Glomerular endothelial cell (primary cell): Measurements from ENCODE around the gene NUP107. TPM values are rescaled to one million over a fixed set of nuclear protein-coding genes. Genes with fewer than 3 reads are reported as not detected.

Source experiments
- DNase-seq: peaks from one replicate; pipeline ENCODE4 v3.0.0-alpha.2; 2011; ENCODE audit warnings: low read depth, low spot score; ENCODE audit errors: extremely low read depth
- total RNA-seq: library from RNA; depleted of rRNA; stranded (reverse); fragments of >200 nt; gene quantifications from 2 replicates; pipeline ENCODE4 v1.2.3, GENCODE V29; 2015

Gene NUP107
- total RNA-seq, 1 donor from 2014 or later = 24.4 TPM

DNA sequence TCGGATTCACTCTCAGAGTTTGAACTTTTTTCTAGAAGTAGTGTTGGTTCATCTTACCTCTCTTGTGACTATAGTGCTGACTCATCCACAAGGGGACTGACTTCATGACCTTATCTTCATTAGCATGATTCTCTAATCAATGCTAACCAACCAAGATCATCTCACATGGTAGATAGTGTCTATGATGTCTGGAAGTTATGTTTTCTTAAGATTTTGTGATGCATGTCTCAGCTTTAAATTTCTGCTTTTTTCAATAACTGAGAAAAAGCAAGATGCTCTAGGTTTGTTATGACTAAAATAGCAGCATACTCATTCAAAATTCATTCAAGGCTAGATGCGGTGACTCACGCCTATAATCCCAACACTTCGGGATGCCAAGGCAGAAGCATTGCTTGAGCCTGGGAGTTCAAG lies 46.9 kb downstream of the NUP107 start:
- DNase-seq = no peak

DNA sequence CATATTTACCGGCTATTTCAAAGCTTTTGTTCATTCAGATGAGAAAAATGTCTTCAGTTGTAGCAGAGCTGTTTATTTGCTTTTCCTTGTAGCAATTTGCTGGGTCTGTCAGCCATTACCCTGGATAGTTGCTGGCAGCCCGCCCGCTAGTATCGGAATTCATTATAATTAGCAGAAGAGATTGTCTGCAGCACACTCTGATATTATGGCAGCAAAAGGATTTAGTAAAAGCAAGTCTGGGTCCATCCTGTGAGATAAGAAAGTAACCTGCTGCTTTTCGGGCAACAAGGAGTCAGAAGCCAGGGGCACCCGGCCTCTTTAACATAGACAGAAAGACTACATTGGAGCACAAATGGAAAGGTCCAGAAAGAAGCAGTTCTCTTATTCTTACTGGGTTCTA lies 53.1 kb downstream of the NUP107 start:
- no peak for DNase-seq

DNA sequence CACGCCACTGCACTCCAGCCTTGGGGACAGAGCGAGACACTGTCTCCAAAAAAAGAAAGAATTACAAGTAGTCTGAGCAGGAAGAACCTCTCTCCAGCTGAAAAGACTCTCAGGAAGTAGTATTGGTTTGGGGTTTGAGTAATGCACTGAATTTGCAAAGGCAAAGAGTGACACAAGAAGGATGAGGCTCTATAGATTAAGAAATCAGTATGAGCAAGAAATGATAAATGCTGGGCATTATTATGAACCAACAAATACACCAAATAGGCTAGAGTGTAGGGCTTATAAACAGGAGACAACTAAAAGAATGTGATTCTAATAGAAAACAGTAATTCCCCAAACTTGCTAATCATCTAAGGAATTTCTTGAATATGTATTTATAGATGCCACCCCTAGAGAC lies 56.6 kb downstream of the NUP107 start:
- no peak for DNase-seq

DNA sequence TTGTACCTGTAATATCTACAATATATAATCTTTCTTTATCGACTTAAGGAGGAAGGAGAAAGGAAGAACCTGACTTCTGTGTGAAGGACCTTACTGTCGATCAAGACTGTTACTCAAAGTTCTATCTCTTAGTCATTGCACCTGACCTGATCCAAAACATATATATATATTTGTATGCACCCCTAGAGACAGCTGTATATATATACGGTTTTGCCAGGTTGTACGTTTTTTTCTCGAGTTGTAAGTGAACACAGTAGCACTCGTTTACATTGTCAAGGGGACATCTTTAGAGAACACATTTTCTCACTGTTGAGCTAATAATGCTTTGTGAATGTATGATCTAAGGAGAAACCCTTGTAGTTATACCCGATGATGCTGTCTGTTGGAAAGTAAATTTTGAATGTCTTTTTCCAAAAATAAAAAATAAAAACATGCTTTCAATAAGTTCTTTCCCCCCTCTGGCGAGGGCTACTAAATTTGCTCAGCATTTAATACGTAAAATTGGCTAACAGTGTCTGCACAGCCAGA lies 58.7 kb downstream of the NUP107 start:
- DNase-seq = no peak

- DNase-seq = no peak
These were observed 59.3 kb downstream of the NUP107 start, which contains the start of gene SLC35E3 for GRCh38 chr12:68745904-68746571. SLC35E3 (plus strand) TSS chr12:68746176; CDS start chr12:68746378, 202 bp downstream.

DNA sequence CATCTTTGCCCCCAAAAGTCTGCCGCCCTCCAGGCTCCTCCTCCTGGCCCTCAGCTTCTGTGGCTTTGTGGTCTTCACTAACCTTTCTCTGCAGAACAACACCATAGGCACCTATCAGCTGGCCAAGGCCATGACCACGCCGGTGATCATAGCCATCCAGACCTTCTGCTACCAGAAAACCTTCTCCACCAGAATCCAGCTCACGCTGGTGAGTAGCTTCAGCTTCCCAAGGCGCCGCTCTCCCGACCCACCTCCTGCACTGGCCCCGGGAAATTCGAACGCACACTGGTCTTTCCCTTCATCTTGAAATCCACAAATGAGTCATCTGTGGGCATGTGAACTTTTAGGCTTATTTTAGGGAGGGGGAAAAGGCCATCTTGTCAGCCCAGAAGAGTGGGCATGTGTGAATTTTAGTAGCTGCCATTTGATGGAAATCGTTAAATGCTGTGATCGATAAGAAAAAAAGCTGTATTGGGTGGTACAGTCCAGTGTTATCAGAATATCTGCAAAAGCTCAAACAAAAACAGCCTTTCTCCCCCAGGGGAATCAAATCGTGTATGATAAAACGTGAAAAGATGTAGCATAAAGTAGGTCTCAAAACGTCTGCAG lies 59.9 kb downstream of the NUP107 start:
- DNase-seq = no peak

DNA sequence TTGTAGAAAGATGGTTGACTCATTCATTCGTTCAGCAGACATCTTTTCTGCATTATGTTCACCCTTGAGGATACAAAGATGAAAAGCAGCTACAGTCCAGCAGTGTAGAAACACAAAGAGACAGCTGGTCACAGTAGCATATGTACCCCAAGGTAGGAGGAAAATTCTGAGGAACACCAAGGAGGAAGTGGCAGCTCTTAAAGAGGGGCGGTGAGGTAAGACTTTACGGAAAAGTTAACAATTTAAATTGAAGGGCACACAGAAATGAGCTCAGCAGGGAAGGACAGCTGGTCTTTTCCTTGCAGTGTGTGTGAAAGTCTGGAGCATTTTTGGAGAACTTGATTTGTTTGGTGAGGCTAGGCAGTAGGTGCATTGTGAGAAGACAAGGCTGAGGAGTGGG lies 62.7 kb downstream of the NUP107 start:
- no peak for DNase-seq

- no peak for DNase-seq
These were observed 63.1 kb downstream of the NUP107 start for GRCh38 chr12:68749861-68750260.

- no peak for DNase-seq
These were observed 63.7 kb downstream of the NUP107 start for GRCh38 chr12:68750506-68750905.

DNA sequence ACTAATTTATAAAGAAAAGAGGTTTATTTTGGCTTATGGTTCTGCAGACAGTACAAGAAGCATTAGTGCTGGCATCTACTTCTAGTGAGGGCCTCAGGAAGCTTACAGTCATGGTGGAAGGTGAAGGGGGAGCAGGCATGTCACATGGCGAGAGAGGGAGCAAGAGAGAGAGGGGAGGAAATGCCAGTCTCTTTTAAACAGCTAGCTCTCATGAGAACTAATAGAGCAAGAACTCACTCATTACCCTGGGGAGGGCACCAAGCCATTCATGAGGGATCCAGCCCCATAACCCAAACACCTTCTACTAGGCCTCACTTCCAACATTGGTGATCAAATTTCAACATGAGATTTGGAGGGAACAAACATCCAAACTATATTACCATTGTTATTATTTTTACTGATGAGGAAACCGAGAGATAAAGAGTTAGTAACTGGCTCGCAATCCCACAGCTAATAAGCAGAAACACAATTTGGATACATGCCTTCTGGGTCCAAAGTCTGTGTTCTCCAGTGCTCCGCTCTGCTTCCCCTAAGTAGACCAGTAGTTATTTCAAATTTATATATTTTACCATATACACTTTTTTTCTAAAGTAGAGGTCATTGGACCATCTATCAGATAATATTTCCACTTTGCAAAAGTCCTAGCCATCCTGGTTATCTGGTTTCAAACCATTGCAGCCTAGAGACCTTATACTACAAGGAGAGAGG lies 68.9 kb downstream of the NUP107 start:
- no peak for DNase-seq

DNA sequence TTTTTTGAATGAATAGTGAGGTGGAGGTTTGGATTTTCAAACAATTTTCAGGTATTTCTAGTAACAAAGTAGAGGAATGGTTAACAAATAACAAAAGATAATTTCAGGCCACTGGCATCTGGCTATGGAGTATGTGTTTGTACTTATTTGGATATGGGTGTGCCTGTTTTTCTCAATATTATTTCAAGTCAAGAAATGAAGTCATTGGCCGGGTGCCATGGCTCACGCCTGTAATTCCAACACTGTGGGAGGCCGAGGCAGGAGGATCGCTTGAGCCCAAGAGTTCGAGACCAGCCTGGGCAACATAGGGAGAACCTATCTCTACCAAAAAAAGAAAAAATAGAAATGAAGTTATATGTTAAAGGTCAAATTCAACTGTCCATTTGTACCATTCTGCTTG lies 73.1 kb downstream of the NUP107 start:
- no peak for DNase-seq

DNA sequence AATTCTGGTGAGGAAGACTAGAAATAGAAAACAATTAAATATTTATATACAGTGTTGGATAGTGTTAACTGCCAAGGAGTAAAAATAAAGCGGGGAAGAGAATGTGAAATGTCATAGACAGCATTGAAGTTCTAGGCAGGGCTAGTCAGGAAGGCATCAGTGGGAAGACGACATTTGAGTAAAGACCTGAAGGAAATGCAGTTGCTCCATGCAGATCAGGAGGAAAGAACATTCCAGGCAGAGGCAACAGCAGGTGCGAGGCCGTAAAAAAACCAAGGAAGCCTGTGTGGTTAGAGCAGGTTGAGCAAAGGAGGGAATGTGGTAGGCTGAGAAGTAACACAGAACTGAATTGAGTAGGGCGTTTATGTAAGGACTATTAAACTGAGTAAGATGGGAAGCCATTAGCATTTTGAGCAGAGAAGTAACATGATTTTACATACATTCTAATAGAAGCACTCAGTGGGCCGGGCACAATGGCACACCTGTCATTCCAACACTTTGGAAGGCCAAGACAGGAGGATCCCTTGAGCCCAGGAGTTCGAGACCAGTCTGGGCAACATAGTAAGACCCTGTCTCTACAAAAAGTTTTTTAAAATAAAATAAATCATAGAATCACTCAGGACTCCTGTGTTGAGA lies 74.1 kb downstream of the NUP107 start:
- DNase-seq = no peak

GRCh38 chr12:68761442-68761812 lies 74.6 kb downstream of the NUP107 start:
- DNase-seq = no peak

- no peak for DNase-seq
These were observed 75.3 kb downstream of the NUP107 start for GRCh38 chr12:68761901-68762630.

- DNase-seq = no peak
These were observed 75.9 kb downstream of the NUP107 start for GRCh38 chr12:68762691-68763090.

DNA sequence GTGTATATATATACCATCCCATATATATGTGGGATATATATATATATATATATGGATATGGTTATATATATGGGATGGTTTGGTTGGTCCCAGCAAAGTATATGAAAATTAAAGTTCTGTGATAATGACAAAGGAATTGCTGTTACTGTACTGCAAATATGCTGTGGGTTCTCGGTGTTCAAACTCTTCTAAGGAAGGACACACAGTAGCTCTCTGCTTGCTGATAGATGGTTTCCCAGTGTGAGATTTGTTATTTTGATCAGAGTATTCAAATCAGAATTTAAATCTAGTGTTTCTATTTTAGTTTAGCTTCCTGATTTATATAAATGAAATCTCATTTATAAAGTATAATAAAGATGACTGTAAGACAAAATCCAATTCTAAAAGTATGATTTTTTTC lies 78.9 kb downstream of the NUP107 start:
- no peak for DNase-seq

DNA sequence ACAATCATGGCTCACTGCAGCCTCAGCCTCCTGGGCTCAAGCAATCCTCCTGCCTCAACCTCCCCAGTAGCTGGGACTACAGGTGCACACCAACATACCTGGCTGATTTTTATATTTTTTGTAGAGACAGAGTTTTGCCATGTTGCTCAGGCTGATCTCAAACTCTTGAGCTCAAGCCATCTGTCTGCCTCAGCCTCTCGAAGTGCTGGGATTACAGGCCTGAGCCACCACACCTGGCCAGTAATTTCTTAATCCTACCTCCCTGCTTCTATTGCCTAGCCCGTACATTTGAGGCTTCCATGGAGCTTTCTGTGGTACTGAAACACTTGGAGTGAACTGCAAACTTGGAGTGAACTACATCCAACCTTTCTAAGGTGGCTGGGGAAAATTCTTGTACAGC lies 79.9 kb downstream of the NUP107 start:
- DNase-seq = no peak

- no peak for DNase-seq
These were observed 80.4 kb downstream of the NUP107 start for GRCh38 chr12:68767191-68767590.

GRCh38 chr12:68768431-68768939 lies 81.7 kb downstream of the NUP107 start:
- DNase-seq = no peak

GRCh38 chr12:68769941-68770340 lies 83.2 kb downstream of the NUP107 start:
- no peak for DNase-seq
